OCI-LY1 (cell line): Measurements from ENCODE around the gene DYNC1LI2.

ENCODE experiments used
- H2AFZ ChIP-seq: fragments of 200-600 bp; sonication (generic), shearing (Covaris generic); 2 replicates; pipeline ENCODE4 v1.6.0; 2014; ENCODE audit warnings: antibody characterized with exemption, mild to moderate bottlenecking, low read length
- H3F3A ChIP-seq: fragments of 200-600 bp; sonication (generic), shearing (Covaris generic); 2 replicates; pipeline ENCODE4 v1.6.0; 2014; ENCODE audit warnings: mild to moderate bottlenecking, antibody characterized with exemption, low read length, moderate library complexity; ENCODE audit not compliant: insufficient read depth
- H3K27ac ChIP-seq: fragments of 200-600 bp; sonication (generic); 2 replicates; pipeline ENCODE4 v1.5.1; 2014; ENCODE audit warnings: low read length, mixed run types, mild to moderate bottlenecking, low read depth; ENCODE audit not compliant: poor library complexity, severe bottlenecking
- H3K27me3 ChIP-seq: fragments of 200-600 bp; sonication (generic); 2 replicates; pipeline ENCODE4 v1.6.0; 2014; ENCODE audit warnings: antibody characterized with exemption, mild to moderate bottlenecking, low read length, moderate library complexity; ENCODE audit not compliant: insufficient read depth
- H3K36me3 ChIP-seq: fragments of 200-600 bp; sonication (generic); 2 replicates; pipeline ENCODE4 v1.6.1; 2014; ENCODE audit warnings: mild to moderate bottlenecking, antibody characterized with exemption, low read length, moderate library complexity, mixed read lengths; ENCODE audit not compliant: insufficient read depth
- H3K4me1 ChIP-seq: fragments of 200-600 bp; sonication (generic); 2 replicates; pipeline ENCODE4 v1.5.1; 2014; ENCODE audit warnings: mild to moderate bottlenecking, low read length, moderate library complexity; ENCODE audit not compliant: insufficient read depth, severe bottlenecking
- H3K4me2 ChIP-seq: fragments of 200-600 bp; sonication (generic), shearing (Covaris generic); 2 replicates; pipeline ENCODE4 v1.6.1; 2014; ENCODE audit warnings: low read length
- H3K4me3 ChIP-seq: fragments of 200-600 bp; sonication (generic); 2 replicates; pipeline ENCODE4 v1.5.1; 2014; ENCODE audit warnings: low read length, low read depth, mild to moderate bottlenecking, mixed read lengths; ENCODE audit not compliant: poor library complexity, severe bottlenecking
- H3K79me2 ChIP-seq: fragments of 200-600 bp; shearing (Covaris generic); 2 replicates; pipeline ENCODE4 v1.6.1; 2016; ENCODE audit warnings: mixed run types, low read length, mixed read lengths; ENCODE audit not compliant: insufficient read depth
- H3K9ac ChIP-seq: fragments of 200-600 bp; sonication (generic), shearing (Covaris generic); 2 replicates; pipeline ENCODE4 v1.6.1; 2014; ENCODE audit warnings: mild to moderate bottlenecking, low read length, mixed read lengths
- H3K9me2 ChIP-seq: fragments of 200-600 bp; sonication (generic), shearing (Covaris generic); 2 replicates; pipeline ENCODE4 v1.6.1; 2014; ENCODE audit warnings: low read depth, mild to moderate bottlenecking, low read length, mixed read lengths
- H3K9me3 ChIP-seq: fragments of 200-600 bp; shearing (Covaris generic); 2 replicates; pipeline ENCODE4 v1.6.1; 2014; ENCODE audit warnings: low read length, mixed read lengths
- H4K20me1 ChIP-seq: fragments of 200-600 bp; sonication (generic), shearing (Covaris generic); 2 replicates; pipeline ENCODE4 v1.6.0; 2016; ENCODE audit warnings: mild to moderate bottlenecking, low read length; ENCODE audit not compliant: insufficient read depth
- EZH2 ChIP-seq: fragments of 200-600 bp; sonication (generic), shearing (Covaris generic); IDR thresholded peaks from 2 replicates; pipeline ENCODE4 v1.8.0; 2017; ENCODE audit warnings: borderline replicate concordance, mixed run types, mild to moderate bottlenecking, antibody characterized with exemption, low read length, moderate library complexity, mixed read lengths
- TF ChIP-seq, protein P1 (sequence below): fragments of 200-600 bp; sonication (generic), shearing (Covaris generic); IDR thresholded peaks from 2 replicates; pipeline ENCODE4 v1.5.1; 2017; ENCODE audit warnings: mild to moderate bottlenecking, antibody characterized with exemption, low read length, moderate library complexity, mixed read lengths

The DYNC1LI2 gene

GRCh38 chr16:66741950-66742808, 9.2 kb downstream of the DYNC1LI2 start:
- TF ChIP-seq EZH2 = no peak
- TF ChIP-seq, protein P1, sequence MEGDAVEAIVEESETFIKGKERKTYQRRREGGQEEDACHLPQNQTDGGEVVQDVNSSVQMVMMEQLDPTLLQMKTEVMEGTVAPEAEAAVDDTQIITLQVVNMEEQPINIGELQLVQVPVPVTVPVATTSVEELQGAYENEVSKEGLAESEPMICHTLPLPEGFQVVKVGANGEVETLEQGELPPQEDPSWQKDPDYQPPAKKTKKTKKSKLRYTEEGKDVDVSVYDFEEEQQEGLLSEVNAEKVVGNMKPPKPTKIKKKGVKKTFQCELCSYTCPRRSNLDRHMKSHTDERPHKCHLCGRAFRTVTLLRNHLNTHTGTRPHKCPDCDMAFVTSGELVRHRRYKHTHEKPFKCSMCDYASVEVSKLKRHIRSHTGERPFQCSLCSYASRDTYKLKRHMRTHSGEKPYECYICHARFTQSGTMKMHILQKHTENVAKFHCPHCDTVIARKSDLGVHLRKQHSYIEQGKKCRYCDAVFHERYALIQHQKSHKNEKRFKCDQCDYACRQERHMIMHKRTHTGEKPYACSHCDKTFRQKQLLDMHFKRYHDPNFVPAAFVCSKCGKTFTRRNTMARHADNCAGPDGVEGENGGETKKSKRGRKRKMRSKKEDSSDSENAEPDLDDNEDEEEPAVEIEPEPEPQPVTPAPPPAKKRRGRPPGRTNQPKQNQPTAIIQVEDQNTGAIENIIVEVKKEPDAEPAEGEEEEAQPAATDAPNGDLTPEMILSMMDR = no peak
- no peak overlapping the region for H3K4me2 ChIP-seq
- no peak overlapping the region for H2AFZ ChIP-seq
- H3K4me3 ChIP-seq = no peak overlapping the region
- H3K9me2 ChIP-seq = no peaks in the 10 kb centered on the region
- H3K27ac ChIP-seq = no peak overlapping the region
- H3K79me2 ChIP-seq = no peaks in the 10 kb centered on the region
- no peaks in the 10 kb centered on the region for H4K20me1 ChIP-seq
- H3F3A ChIP-seq = no peaks in the 10 kb centered on the region
- H3K4me1 ChIP-seq = no peaks in the 10 kb centered on the region
- H3K9me3 ChIP-seq = no peaks in the 10 kb centered on the region
- no peaks in the 10 kb centered on the region for H3K27me3 ChIP-seq
- no peak overlapping the region for H3K9ac ChIP-seq
- H3K36me3 ChIP-seq = peaks cover 78% of the 10 kb centered on the region

GRCh38 chr16:66741169-66741900, 10.1 kb downstream of the DYNC1LI2 start:
- Histone ChIP-seq H3K9me2 (no peaks in the 10 kb centered on the region), H3K4me1 (no peaks in the 10 kb centered on the region), H3F3A (no peaks in the 10 kb centered on the region), H3K4me2 (no peak overlapping the region), H3K4me3 (no peak overlapping the region), H4K20me1 (no peaks in the 10 kb centered on the region), H3K9me3 (no peaks in the 10 kb centered on the region), H3K36me3 (peaks cover 78% of the 10 kb centered on the region), H3K79me2 (no peaks in the 10 kb centered on the region), H2AFZ (no peak overlapping the region), H3K27me3 (no peaks in the 10 kb centered on the region), H3K27ac (no peak overlapping the region), H3K9ac (no peak overlapping the region)
- no peak for TF ChIP-seq EZH2
- TF ChIP-seq, protein P1 = no peak

- no peaks in the 10 kb centered on the region for H4K20me1 ChIP-seq
- H3K79me2 ChIP-seq = no peaks in the 10 kb centered on the region
- no peak for TF ChIP-seq EZH2
- TF ChIP-seq, protein P1 = no peak
- no peak overlapping the region for H3K27ac ChIP-seq
- H3K9ac ChIP-seq = no peak overlapping the region
- H3K4me3 ChIP-seq = no peak overlapping the region
- peaks cover 82% of the 10 kb centered on the region for H3K36me3 ChIP-seq
- no peaks in the 10 kb centered on the region for H3K9me3 ChIP-seq
- H3F3A ChIP-seq = no peaks in the 10 kb centered on the region
- no peak overlapping the region for H2AFZ ChIP-seq
- no peaks in the 10 kb centered on the region for H3K4me1 ChIP-seq
- H3K27me3 ChIP-seq = no peaks in the 10 kb centered on the region
- no peak overlapping the region for H3K4me2 ChIP-seq
- no peaks in the 10 kb centered on the region for H3K9me2 ChIP-seq
These were observed 10.9 kb downstream of the DYNC1LI2 start for GRCh38 chr16:66740533-66740932.
